Measurements from ENCODE around the gene KIR2DL4.
"Not testable (repeated sequence)": the region's sequence is repeated elsewhere in the genome, so short reads cannot be mapped to it uniquely, and the experiment has no call there.

- TF ChIP-seq CTCF (conservative IDR thresholded peaks at IDR 0.05 in 1 of 2, IDR thresholded peaks at IDR 0.05 in 1 of 2; ENCODE audit: extremely low read depth in 1 of 2, insufficient read depth in 1 of 2, low read depth in 1 of 2, low read length in 2 of 2); EZH2 (IDR thresholded peaks at IDR 0.05; ENCODE audit: borderline replicate concordance, low read length): not testable (repeated sequence)
Observed at GRCh38 chr19:54777851-54778250, 25.6 kb upstream of the KIR2DL4 start.

All from mammary epithelial cell (primary cell).